Esophagus muscularis mucosa (tissue), 3 donors: ENCODE data around the gene USPL1.

Experiments
- CTCF ChIP-seq, 3 experiments: fragments of 200-600 bp in 2 of 3; fragments of 450-650 bp in 1 of 3; sonication (generic) in 2 of 3; IDR thresholded peaks; one replicate each; pipeline ENCODE4 v1.5.1; 2017 to 2019; ENCODE audit warnings: antibody characterized with exemption in 3 of 3, mild to moderate bottlenecking in 2 of 3, moderate library complexity in 1 of 3
- POLR2AphosphoS5 ChIP-seq, 2 donors: sonication (generic); formaldehyde crosslinking; IDR thresholded peaks; one replicate each; pipeline ENCODE4 v1.6.1; 2017; ENCODE audit warnings: antibody characterized with exemption in 2 of 2

DNA sequence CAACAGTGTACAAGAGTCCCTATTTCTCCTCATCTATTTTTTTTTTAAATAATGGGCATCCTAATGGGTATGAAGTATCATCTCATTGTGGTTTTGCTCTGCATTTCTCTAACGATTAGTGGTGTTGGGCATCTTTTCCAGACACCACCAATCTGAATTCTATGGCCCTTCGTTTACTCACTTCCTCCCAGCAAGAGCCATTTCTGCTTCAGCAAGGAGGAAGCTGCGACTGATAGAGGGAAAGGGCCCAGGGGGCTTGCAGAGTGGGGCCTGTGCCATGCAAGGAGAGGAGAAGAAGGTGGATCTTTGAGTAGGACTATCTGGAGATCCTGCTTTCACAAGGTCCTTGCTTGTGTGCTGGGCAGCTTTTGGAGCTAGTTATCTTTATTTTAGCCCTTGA, 58.0 kb downstream of the USPL1 start:
- no peak for TF ChIP-seq POLR2AphosphoS5 (IDR thresholded peaks at IDR 0.05)
- TF ChIP-seq CTCF (IDR thresholded peaks at IDR 0.05) = no peak
